Smooth muscle cell (in vitro differentiated cells): ENCODE results near the gene KRTAP5-10. TPM values are rescaled to one million over a fixed set of nuclear protein-coding genes. Genes with fewer than 3 reads are reported as not detected.
"Not testable (repeated sequence)": the region's sequence is repeated elsewhere in the genome, so short reads cannot be mapped to it uniquely, and the experiment has no call there.

ENCODE experiments used
- DNase-seq: peaks from one replicate; lab custom pipeline; 2025; ENCODE audit not compliant: unreplicated experiment; lab: John Stamatoyannopoulos, UW
- H2AFZ ChIP-seq: fragments of 200-600 bp; sonication (generic); 2 replicates; pipeline ENCODE4 v1.6.0; 2016; ENCODE audit warnings: antibody characterized with exemption, low read depth, mild to moderate bottlenecking
- H3F3A ChIP-seq: fragments of 200-600 bp; sonication (generic); 2 replicates; pipeline ENCODE4 v1.6.0; 2017; ENCODE audit warnings: antibody characterized with exemption, low read depth
- H3K27ac ChIP-seq: fragments of 200-600 bp; sonication (generic); 2 replicates; pipeline ENCODE4 v1.5.1; 2016; ENCODE audit warnings: low read depth, mild to moderate bottlenecking
- H3K27me3 ChIP-seq: fragments of 200-600 bp; sonication (generic); 2 replicates; pipeline ENCODE4 v1.6.1; 2016; ENCODE audit warnings: low read depth, mild to moderate bottlenecking
- H3K36me3 ChIP-seq: fragments of 200-600 bp; sonication (generic); 2 replicates; pipeline ENCODE4 v1.5.1; 2016; ENCODE audit warnings: low read depth
- H3K4me1 ChIP-seq: fragments of 200-600 bp; sonication (generic); 2 replicates; pipeline ENCODE4 v1.5.1; 2016; ENCODE audit warnings: low read depth
- H3K4me2 ChIP-seq: fragments of 200-600 bp; sonication (generic); 2 replicates; pipeline ENCODE4 v1.6.0; 2016; ENCODE audit warnings: mild to moderate bottlenecking
- H3K4me3 ChIP-seq: fragments of 200-600 bp; sonication (generic); 2 replicates; pipeline ENCODE4 v1.5.1; 2016; ENCODE audit warnings: mild to moderate bottlenecking
- H3K79me2 ChIP-seq: fragments of 200-600 bp; sonication (generic); 2 replicates; pipeline ENCODE4 v1.6.0; 2016; ENCODE audit warnings: low read depth, mild to moderate bottlenecking
- H3K9ac ChIP-seq: fragments of 200-600 bp; sonication (generic); 2 replicates; pipeline ENCODE4 v1.6.0; 2016; ENCODE audit warnings: low read depth
- H3K9me3 ChIP-seq: fragments of 200-600 bp; sonication (generic); replicated peaks from 2 replicates; pipeline ENCODE4 v1.5.1; 2016; ENCODE audit warnings: low read depth
- H4K20me1 ChIP-seq: fragments of 200-600 bp; sonication (generic); 2 replicates; pipeline ENCODE4 v1.6.0; 2016; ENCODE audit warnings: low read depth
- WGBS: methylation state at CpG from one replicate; pipeline ENCODE4 v1.1.7; 2016; ENCODE audit warnings: low lambda C conversion rate; 5-methylcytosine and 5-hydroxymethylcytosine counted together
- polyA plus RNA-seq: library from polyadenylated mRNA; unstranded; fragments of >200 nt; fragmentation: Nextera tagmentation; extraction: Ambion mirVana; gene quantifications from 2 replicates; pipeline ENCODE4 v1.2.1, GENCODE V29; 2016
- total RNA-seq: library from RNA; depleted of rRNA; stranded (reverse); fragments of >200 nt; gene quantifications from 2 replicates; pipeline ENCODE4 v1.2.3, GENCODE V29; 2014
- TF ChIP-seq, protein P1 (sequence below): fragments of 200-600 bp; sonication (generic); IDR thresholded peaks from 2 replicates; pipeline ENCODE4 v1.5.1; 2017; ENCODE audit warnings: borderline replicate concordance, mild to moderate bottlenecking, antibody characterized with exemption; ENCODE audit not compliant: insufficient read depth, poor library complexity, severe bottlenecking

KRTAP5-10 gene
- total and polyA plus RNA-seq, 2 experiments from 2014 or later = not detected

GRCh38 chr11:71525188-71525937, 40.0 kb upstream of the KRTAP5-10 start:
- Histone ChIP-seq H3K27me3 (no peaks in the 10 kb centered on the region), H2AFZ (no peak overlapping the region), H4K20me1 (no peaks in the 10 kb centered on the region), H3K9ac (no peak overlapping the region), H3K36me3 (no peaks in the 10 kb centered on the region), H3K4me2 (no peak overlapping the region), H3K79me2 (no peaks in the 10 kb centered on the region), H3K9me3 (no peaks in the 10 kb centered on the region), H3F3A (no peaks in the 10 kb centered on the region), H3K4me3 (no peak overlapping the region), H3K27ac (no peak overlapping the region), H3K4me1 (no peaks in the 10 kb centered on the region)
- WGBS = 88% methylated on average over 3 of the region's 3 CpGs
- no peak for DNase-seq
- TF ChIP-seq, protein P1, sequence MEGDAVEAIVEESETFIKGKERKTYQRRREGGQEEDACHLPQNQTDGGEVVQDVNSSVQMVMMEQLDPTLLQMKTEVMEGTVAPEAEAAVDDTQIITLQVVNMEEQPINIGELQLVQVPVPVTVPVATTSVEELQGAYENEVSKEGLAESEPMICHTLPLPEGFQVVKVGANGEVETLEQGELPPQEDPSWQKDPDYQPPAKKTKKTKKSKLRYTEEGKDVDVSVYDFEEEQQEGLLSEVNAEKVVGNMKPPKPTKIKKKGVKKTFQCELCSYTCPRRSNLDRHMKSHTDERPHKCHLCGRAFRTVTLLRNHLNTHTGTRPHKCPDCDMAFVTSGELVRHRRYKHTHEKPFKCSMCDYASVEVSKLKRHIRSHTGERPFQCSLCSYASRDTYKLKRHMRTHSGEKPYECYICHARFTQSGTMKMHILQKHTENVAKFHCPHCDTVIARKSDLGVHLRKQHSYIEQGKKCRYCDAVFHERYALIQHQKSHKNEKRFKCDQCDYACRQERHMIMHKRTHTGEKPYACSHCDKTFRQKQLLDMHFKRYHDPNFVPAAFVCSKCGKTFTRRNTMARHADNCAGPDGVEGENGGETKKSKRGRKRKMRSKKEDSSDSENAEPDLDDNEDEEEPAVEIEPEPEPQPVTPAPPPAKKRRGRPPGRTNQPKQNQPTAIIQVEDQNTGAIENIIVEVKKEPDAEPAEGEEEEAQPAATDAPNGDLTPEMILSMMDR = no peak

DNA sequence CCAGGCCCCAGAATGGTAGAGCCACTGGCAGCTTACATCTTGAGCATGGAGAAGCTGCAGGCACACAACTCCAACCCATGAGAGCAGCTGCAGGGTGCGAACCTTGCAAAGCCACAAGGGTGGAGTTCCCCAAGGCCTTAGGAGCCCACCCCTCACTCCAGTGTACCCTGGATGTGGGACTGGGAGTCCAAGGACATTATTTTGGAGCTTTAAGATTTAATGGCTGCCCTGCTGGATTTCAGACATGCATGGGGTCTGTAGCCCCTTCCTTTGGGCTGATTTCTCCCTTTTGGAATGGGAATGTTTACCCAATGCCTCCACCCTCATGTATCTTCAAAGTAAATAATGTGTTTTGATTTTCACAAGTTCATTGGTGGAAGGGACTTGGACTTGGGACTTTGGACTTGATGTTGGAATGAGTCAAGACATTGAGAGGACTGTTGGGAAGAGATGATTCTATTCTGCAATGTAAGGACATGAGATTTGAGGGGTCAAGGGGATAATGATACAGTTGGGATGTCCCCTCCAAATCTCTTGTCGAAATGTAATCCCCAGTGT, 39.3 kb upstream of the KRTAP5-10 start:
- Histone ChIP-seq H3K36me3 (no peaks in the 10 kb centered on the region), H3K4me3 (no peak overlapping the region), H3K4me1 (no peaks in the 10 kb centered on the region), H3K79me2 (no peaks in the 10 kb centered on the region), H4K20me1 (no peaks in the 10 kb centered on the region), H3F3A (no peaks in the 10 kb centered on the region), H3K27me3 (no peaks in the 10 kb centered on the region), H3K9ac (no peak overlapping the region), H3K4me2 (no peak overlapping the region), H3K9me3 (no peaks in the 10 kb centered on the region), H2AFZ (no peak overlapping the region), H3K27ac (no peak overlapping the region)
- TF ChIP-seq, protein P1 = no peak
- WGBS = 89% methylated on average over 2 of the region's 2 CpGs
- no peak for DNase-seq

- H3K4me3 ChIP-seq, H4K20me1 ChIP-seq, H3F3A ChIP-seq, H2AFZ ChIP-seq, DNase-seq, H3K27ac ChIP-seq, H3K36me3 ChIP-seq, H3K9ac ChIP-seq, H3K27me3 ChIP-seq, H3K4me2 ChIP-seq, H3K79me2 ChIP-seq, H3K9me3 ChIP-seq, H3K4me1 ChIP-seq: not testable (repeated sequence)
- 80% methylated on average over 10 of the region's 10 CpGs for WGBS
Measured at GRCh38 chr11:71526796-71527575, 38.4 kb upstream of the KRTAP5-10 start, which contains the start of gene KRTAP5-7. KRTAP5-7 (plus strand) TSS chr11:71527267; CDS start chr11:71527301, 34 bp downstream.

DNA sequence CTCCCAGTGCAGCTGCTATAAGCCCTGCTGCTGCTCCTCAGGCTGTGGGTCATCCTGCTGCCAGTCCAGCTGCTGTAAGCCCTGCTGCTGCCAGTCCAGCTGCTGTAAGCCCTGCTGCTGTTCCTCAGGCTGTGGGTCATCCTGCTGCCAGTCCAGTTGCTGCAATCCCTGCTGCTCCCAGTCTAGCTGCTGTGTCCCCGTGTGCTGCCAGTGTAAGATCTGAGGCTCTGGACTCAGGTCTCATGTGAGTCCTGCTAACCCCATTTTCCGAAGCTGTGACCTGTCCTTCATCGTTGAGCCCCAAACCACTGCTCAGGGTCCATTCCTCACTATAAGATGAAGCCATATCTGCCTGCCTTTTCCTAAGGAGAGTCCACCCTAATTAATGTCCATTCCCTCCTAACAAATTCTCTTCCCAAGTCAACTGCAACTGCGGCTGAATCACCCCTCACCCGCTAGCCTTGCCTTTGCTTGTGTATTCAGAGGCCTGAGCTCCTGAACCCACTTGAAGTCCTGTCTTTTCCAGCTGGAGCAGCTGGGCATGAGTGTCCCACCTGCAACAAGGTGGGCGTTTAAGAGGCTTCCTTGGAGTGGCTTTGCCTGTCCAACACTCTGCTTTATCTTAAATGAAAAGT, 37.7 kb upstream of the KRTAP5-10 start:
- no peaks in the 10 kb centered on the region for H3K9me3 ChIP-seq
- no peak overlapping the region for H2AFZ ChIP-seq
- WGBS = 88% methylated on average over 6 of the region's 6 CpGs
- no peaks in the 10 kb centered on the region for H3F3A ChIP-seq
- H3K79me2 ChIP-seq = no peaks in the 10 kb centered on the region
- no peak overlapping the region for H3K9ac ChIP-seq
- no peak overlapping the region for H3K27ac ChIP-seq
- DNase-seq = no peak
- H3K4me1 ChIP-seq = no peaks in the 10 kb centered on the region
- no peak overlapping the region for H3K4me2 ChIP-seq
- H3K36me3 ChIP-seq = no peaks in the 10 kb centered on the region
- TF ChIP-seq, protein P1 = no peak
- no peaks in the 10 kb centered on the region for H3K27me3 ChIP-seq
- H4K20me1 ChIP-seq = no peaks in the 10 kb centered on the region
- no peak overlapping the region for H3K4me3 ChIP-seq
